ENCODE measurements around the gene NTF4.
"Not testable (repeated sequence)": the region's sequence is repeated elsewhere in the genome, so short reads cannot be mapped to it uniquely, and the experiment has no call there.

- not testable (repeated sequence) for TF ChIP-seq SPI1, POLR2A, POLR2AphosphoS5 (IDR thresholded peaks at IDR 0.05; ENCODE audit: low read depth, low read length)
Measured at GRCh38 chr19:49043548-49043947, 21.1 kb downstream of the NTF4 start, which contains the start of gene CGB5.

All from GM12891 (cell line).